Ishikawa (cell line): ENCODE results near the gene PTPRN2.

Source experiments
- CEBPB ChIP-seq: IDR thresholded peaks from 2 replicates; pipeline ENCODE4 v1.6.1; 2012
- CREB1 ChIP-seq: IDR thresholded peaks from 2 replicates; pipeline ENCODE4 v1.6.1; 2012; ENCODE audit warnings: low read depth
- EP300 ChIP-seq: IDR thresholded peaks from 2 replicates; pipeline ENCODE4 v1.6.1; 2012; ENCODE audit warnings: borderline replicate concordance
- FOXM1 ChIP-seq: IDR thresholded peaks from 2 replicates; pipeline ENCODE4 v1.6.1; 2012; ENCODE audit warnings: low read depth, borderline replicate concordance
- MAX ChIP-seq: IDR thresholded peaks from 2 replicates; pipeline ENCODE4 v1.6.1; 2012
- NFIC ChIP-seq: IDR thresholded peaks from 2 replicates; pipeline ENCODE4 v1.6.1; 2012
- RAD21 ChIP-seq: IDR thresholded peaks from 2 replicates; pipeline ENCODE4 v1.6.1; 2012; ENCODE audit warnings: low read depth
- REST ChIP-seq: IDR thresholded peaks from 2 replicates; pipeline ENCODE4 v1.6.1; 2012; ENCODE audit warnings: low read depth, mild to moderate bottlenecking
- TAF1 ChIP-seq: IDR thresholded peaks from 2 replicates; pipeline ENCODE4 v1.6.1; 2012; ENCODE audit warnings: low read depth, mild to moderate bottlenecking
- TCF12 ChIP-seq: IDR thresholded peaks from 2 replicates; pipeline ENCODE4 v1.6.1; 2012; ENCODE audit warnings: low read depth
- YY1 ChIP-seq: IDR thresholded peaks from 2 replicates; pipeline ENCODE4 v1.6.1; 2012; ENCODE audit warnings: low read depth
- TF ChIP-seq, protein P1 (sequence below): IDR thresholded peaks from 2 replicates; pipeline ENCODE4 v1.6.1; 2012

DNA sequence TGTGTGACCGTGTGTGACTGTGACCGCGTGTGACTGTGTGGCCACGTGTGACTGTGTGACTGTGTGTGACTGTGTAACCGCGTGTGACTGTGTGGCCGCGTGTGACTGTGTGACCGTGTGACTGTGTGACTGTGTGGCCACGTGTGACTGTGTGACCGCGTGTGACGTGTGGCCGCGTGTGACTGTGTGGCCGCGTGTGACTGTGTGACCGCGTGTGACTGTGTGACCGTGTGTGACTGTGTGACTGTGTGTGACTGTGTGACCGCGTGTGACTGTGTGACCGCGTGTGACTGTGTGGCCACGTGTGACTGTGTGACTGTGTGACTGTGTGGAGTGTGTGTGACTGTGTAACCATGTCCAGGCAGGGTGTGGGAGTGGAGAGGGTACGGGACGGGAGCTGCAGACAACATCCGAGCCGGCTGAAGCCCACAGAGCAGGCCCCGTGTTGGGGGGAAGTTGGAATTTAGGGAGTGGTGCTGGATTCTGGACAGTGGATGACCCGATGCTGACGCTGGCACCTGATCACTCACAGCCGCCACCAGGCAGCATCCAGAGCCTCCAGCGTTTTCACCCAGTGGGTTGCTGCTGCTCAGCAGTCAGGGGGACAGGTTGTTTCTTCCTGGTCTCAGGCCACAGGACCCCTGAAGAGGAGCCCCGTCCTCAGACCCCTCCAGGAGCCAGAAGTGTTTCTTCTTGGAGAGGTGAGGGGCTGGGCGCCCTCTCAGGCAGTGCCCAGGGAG, 747.3 kb downstream of the PTPRN2 start:
- no peak for TF ChIP-seq TAF1
- TF ChIP-seq YY1: no peak
- no peak for TF ChIP-seq REST
- TF ChIP-seq CREB1: no peak
- TF ChIP-seq FOXM1: no peak
- no peak for TF ChIP-seq CEBPB
- no peak for TF ChIP-seq EP300
- TF ChIP-seq MAX: no peak
- TF ChIP-seq, protein P1, sequence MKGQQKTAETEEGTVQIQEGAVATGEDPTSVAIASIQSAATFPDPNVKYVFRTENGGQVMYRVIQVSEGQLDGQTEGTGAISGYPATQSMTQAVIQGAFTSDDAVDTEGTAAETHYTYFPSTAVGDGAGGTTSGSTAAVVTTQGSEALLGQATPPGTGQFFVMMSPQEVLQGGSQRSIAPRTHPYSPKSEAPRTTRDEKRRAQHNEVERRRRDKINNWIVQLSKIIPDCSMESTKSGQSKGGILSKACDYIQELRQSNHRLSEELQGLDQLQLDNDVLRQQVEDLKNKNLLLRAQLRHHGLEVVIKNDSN: no peak
- TF ChIP-seq RAD21: no peak
- TF ChIP-seq TCF12: no peak
- no peak for TF ChIP-seq NFIC
